Astrocyte of the spinal cord (primary cell): ENCODE results near the gene CCL21.

Experiments
- DNase-seq: peaks from one replicate; pipeline ENCODE4 v3.0.0; 2011; ENCODE audit warnings: low read depth, low spot score
- H3K4me3 ChIP-seq: 2 replicates; pipeline ENCODE4 v1.5.1; 2011; ENCODE audit warnings: low read depth, mild to moderate bottlenecking, low read length, moderate library complexity
- in situ Hi-C: cut with HindIII; loops from 2 replicates; pipeline ENCODE4 v1.10.0; 2017; ENCODE audit warnings: low sequenced_read_pairs
- TF ChIP-seq, protein P1 (sequence below): IDR thresholded peaks from 2 replicates; pipeline ENCODE4 v1.5.1; 2012; ENCODE audit warnings: low read depth, mild to moderate bottlenecking, low read length, inconsistent platforms

The CCL21 gene

GRCh38 chr9:34709196-34709978 lies 549 bp downstream of the CCL21 start:
- TF ChIP-seq, protein P1, sequence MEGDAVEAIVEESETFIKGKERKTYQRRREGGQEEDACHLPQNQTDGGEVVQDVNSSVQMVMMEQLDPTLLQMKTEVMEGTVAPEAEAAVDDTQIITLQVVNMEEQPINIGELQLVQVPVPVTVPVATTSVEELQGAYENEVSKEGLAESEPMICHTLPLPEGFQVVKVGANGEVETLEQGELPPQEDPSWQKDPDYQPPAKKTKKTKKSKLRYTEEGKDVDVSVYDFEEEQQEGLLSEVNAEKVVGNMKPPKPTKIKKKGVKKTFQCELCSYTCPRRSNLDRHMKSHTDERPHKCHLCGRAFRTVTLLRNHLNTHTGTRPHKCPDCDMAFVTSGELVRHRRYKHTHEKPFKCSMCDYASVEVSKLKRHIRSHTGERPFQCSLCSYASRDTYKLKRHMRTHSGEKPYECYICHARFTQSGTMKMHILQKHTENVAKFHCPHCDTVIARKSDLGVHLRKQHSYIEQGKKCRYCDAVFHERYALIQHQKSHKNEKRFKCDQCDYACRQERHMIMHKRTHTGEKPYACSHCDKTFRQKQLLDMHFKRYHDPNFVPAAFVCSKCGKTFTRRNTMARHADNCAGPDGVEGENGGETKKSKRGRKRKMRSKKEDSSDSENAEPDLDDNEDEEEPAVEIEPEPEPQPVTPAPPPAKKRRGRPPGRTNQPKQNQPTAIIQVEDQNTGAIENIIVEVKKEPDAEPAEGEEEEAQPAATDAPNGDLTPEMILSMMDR: no peak
- DNase-seq: no peak
- in situ Hi-C loops: no loop called here
- no peak overlapping the region for H3K4me3 ChIP-seq

DNA sequence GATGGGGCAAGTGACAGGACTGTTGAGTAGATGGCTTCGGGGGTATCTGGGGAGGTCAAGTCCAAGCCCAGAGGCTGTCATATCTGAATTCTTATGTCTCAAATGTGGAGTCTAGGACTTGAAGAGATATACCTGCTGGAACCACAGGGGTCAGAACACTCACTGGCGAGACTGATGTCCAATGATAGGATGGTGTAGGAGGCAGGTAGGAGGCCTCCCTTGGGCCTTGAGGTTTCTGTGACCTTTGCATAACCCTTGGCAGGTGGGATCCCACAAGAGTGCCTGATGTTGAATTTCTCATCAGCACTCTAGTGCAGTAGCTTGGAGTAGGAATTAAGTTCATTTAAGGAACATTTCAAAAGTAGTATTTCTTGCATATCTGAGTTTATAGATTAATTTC lies 2.8 kb downstream of the CCL21 start:
- in situ Hi-C loops: no loop called here
- no peak overlapping the region for H3K4me3 ChIP-seq
- no peak for DNase-seq
- TF ChIP-seq, protein P1: no peak

GRCh38 chr9:34701769-34702736 lies 7.9 kb downstream of the CCL21 start:
- DNase-seq: peak; percentile 83
- TF ChIP-seq, protein P1: peak; percentile 100
- peak overlapping the region; percentile 49 for H3K4me3 ChIP-seq
- in situ Hi-C loops: no loop called here

DNA sequence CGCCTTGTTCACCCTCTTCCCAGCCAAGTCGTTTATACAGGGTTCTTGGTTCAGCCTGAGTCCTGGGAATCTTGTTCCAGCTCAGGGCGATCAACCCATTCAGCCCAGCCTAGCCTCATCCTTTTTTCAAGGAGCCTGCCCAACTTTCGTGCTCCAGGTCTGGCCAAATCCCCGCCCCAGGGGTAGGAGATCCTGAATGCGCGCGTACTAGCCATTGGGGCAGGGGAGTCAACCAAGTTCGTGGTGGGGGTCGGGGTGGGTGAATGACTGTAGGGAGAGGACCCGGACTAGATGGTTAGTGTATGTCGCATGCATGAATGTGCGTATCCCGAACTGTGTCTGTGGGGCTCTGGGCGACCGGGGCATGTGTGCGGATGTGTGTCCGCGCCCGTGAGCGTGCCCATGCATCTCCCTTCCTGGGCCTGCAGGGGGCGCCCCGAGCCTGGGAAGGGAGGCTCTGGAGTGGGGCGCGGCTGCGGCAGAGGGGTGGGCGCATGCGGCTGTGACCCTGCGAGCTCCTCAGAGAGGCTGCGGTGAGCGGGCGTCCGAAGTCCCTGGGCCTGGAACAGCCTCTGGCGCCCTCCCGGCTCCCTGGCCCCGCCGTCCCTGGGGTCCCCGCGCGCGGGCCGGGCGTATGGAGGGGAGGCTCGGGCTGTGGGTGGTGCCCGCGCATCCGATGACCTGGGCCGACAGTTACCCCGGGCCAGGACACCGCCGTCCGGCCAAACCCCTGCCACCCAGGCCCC lies 8.7 kb downstream of the CCL21 start:
- TF ChIP-seq, protein P1: peak; percentile 92
- H3K4me3 ChIP-seq: peak overlapping the region; percentile 49
- in situ Hi-C loops: no loop called here
- DNase-seq: peak; percentile 48

- H3K4me3 ChIP-seq: no peak overlapping the region
- in situ Hi-C loops: no loop called here
- DNase-seq: no peak
- TF ChIP-seq, protein P1: no peak
Observed at GRCh38 chr9:34694811-34695210, 15.1 kb downstream of the CCL21 start.

- in situ Hi-C loops: no loop called here
- TF ChIP-seq, protein P1: no peak
Observed at GRCh38 chr9:34693560-34693959, 16.4 kb downstream of the CCL21 start.

More at GRCh38 chr9:34693560-34693959, 16.4 kb downstream of the CCL21 start:
- DNase-seq: no peak
- no peak overlapping the region for H3K4me3 ChIP-seq
